Subcutaneous adipose tissue (tissue), 4 donors: ENCODE data around the gene KRTAP4-9. TPM values are rescaled to one million over a fixed set of nuclear protein-coding genes. Genes with fewer than 3 reads are reported as not detected.

Experiments
- CTCF ChIP-seq: fragments of 450-650 bp; IDR thresholded peaks from one replicate; pipeline ENCODE4 v1.5.1; 2016; ENCODE audit warnings: low read depth, mild to moderate bottlenecking, control low read depth, antibody characterized with exemption, moderate library complexity
- total RNA-seq, 4 donors: library from RNA; depleted of rRNA; stranded (reverse); fragments of >200 nt; gene quantifications; one replicate each; pipeline ENCODE4 v1.1.0, GENCODE V29; 2016

Gene KRTAP4-9
- total RNA-seq, 4 donors from 2014 or later = not detected

- no peak for TF ChIP-seq CTCF
Observed at GRCh38 chr17:41065829-41066624, 39.2 kb upstream of the KRTAP4-9 start, which contains the start of gene KRTAP2-4. Gene KRTAP2-4, minus strand, starts transcription at chr17:41065879. Its CDS starts 34 bp downstream, at chr17:41065845.

DNA sequence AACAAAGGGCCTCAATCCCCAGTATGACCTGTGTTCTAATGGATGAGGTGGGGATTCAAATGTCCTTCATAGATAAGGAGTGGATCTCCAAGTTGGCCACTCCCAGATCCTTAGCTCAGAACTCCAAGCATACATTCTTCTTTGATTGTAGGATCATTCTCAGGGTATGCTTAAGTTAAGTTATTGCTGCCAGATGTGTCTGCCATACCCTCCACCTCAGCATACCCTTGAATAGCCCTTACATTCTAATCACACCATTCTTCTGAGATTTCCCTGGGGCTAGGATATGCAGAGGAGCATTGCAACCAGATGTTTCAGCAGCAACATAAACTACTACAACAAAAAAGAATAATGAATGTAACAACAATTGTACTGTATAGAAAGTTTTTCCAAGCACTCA lies 37.9 kb upstream of the KRTAP4-9 start:
- no peak for TF ChIP-seq CTCF

DNA sequence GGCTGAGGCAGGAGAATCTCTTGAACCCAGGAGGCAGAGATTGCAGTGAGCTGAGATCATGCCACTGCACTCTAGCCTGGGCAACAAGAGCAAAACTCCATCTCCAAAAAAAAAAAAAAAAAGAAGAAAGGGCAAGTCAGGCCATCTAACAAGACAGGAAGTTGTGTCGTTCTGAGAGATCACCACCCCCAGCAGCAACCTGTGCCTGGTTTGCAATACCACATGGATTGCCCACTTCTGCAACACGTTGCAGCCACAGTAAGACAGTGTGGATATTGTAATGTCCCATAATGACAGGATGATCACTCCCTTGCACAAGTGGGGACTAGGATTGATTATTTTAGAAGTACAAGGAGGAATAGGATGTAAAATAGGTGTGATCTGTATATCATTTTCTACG lies 36.2 kb upstream of the KRTAP4-9 start:
- no peak for TF ChIP-seq CTCF

GRCh38 chr17:41071606-41072360 lies 33.4 kb upstream of the KRTAP4-9 start:
- TF ChIP-seq CTCF = no peak

DNA sequence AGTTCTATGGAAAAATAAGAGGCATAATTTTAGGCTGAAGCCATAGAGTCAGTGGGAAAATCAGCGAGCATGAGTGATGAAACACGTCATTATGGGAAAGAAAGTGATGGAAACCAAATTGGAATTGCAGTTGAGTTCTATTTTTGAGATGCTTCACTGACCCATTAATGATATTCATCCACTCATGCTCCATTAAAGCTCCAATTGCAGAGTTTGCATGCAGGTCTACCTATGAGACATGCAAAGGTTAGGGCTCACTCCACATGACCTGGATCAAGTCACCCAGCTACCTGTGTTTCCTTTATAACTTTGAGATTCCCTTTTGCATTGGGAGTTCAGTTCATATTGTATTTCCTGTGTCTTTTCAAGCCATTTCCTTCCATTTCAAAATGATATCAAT lies 31.5 kb upstream of the KRTAP4-9 start:
- TF ChIP-seq CTCF = no peak

GRCh38 chr17:41076788-41077187 lies 28.4 kb upstream of the KRTAP4-9 start:
- no peak for TF ChIP-seq CTCF

DNA sequence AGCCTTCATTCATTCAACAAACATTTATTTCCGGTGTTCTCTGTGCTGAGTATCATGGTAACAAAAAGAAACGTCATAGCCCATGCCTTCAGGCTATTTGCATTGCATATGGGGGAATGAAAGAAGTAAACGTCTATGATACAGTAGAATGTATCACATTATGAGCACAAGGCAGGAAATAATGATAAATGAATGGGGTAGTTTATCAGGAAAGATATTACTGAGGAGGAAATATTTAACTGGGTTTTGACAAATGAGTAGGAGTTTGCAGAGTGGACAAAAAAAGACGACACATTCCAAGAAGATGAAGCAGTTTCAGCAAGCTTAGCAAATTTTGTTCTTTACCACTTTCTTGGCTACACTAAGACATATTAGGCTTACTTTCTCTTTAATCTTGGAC lies 22.6 kb upstream of the KRTAP4-9 start:
- TF ChIP-seq CTCF = no peak
